Ishikawa (cell line): ENCODE data around the gene GAMT.

ENCODE experiments used
- CEBPB ChIP-seq: IDR thresholded peaks from 2 replicates; pipeline ENCODE4 v1.6.1; 2012
- EGR1 ChIP-seq: IDR thresholded peaks from 2 replicates; pipeline ENCODE4 v1.6.1; 2012
- EP300 ChIP-seq: IDR thresholded peaks from 2 replicates; pipeline ENCODE4 v1.6.1; 2012; ENCODE audit warnings: borderline replicate concordance
- FOXM1 ChIP-seq: IDR thresholded peaks from 2 replicates; pipeline ENCODE4 v1.6.1; 2012; ENCODE audit warnings: low read depth, borderline replicate concordance
- NFIC ChIP-seq: IDR thresholded peaks from 2 replicates; pipeline ENCODE4 v1.6.1; 2012
- RAD21 ChIP-seq: IDR thresholded peaks from 2 replicates; pipeline ENCODE4 v1.6.1; 2012; ENCODE audit warnings: low read depth
- REST ChIP-seq: IDR thresholded peaks from 2 replicates; pipeline ENCODE4 v1.6.1; 2012; ENCODE audit warnings: low read depth, mild to moderate bottlenecking
- TAF1 ChIP-seq: IDR thresholded peaks from 2 replicates; pipeline ENCODE4 v1.6.1; 2012; ENCODE audit warnings: low read depth, mild to moderate bottlenecking
- TEAD4 ChIP-seq: IDR thresholded peaks from 2 replicates; pipeline ENCODE4 v1.6.1; 2012
- YY1 ChIP-seq: IDR thresholded peaks from 2 replicates; pipeline ENCODE4 v1.6.1; 2012; ENCODE audit warnings: low read depth
- TF ChIP-seq, protein P1 (sequence below): IDR thresholded peaks from 2 replicates; pipeline ENCODE4 v1.6.1; 2012
- TF ChIP-seq, protein P2 (sequence below): IDR thresholded peaks from 2 replicates; pipeline ENCODE4 v1.6.1; 2012

DNA sequence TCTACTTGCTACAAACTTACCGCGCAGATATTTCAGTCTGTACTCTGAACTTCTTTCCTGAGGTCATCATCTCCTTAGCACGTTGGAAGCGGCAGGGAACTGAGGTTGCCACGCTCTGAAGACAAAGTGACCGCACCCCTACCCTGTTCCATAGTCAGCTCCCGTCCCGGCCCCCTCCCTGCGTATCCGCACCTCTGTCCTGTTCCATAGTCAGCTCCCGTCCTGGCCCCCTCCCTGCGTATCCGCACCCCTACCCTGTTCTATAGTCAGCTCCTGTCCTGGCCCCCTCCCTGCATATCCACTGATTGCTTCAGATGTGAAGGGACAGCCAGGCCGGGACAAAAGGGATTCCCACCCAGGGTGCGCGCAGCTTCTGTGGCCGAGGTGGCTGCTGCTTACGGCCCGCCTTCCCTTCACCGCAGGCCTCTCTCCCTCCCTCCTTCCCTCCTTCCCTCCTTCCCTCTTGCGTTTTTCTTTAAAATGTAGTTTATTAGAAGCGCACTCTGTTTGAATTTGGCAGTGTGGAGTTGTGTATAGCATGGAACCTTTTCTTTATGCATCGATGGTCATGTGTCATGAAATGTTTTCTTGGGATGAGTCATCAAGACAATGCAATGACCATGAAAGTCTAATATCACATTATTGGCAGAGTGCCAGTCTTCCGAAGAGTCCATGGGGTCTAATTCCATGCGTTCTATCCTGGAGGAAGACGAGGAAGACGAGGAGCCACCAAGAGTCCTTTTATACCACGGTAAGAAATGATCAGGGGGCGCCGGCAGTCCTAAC lies 39.5 kb downstream of the GAMT start:
- TF ChIP-seq FOXM1 (no peak; the same call in 1 of the 2 replicates), TAF1 (no peak), CEBPB (no peak), EGR1 (no peak), NFIC (peak; percentile 91), TEAD4 (no peak), REST (no peak), EP300 (peak; percentile 33; the same call in 1 of the 2 replicates), RAD21 (no peak), YY1 (no peak)
- TF ChIP-seq, protein P1, sequence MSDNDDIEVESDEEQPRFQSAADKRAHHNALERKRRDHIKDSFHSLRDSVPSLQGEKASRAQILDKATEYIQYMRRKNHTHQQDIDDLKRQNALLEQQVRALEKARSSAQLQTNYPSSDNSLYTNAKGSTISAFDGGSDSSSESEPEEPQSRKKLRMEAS: peak; percentile 26; the same call in 1 of the 2 replicates
- TF ChIP-seq, protein P2, sequence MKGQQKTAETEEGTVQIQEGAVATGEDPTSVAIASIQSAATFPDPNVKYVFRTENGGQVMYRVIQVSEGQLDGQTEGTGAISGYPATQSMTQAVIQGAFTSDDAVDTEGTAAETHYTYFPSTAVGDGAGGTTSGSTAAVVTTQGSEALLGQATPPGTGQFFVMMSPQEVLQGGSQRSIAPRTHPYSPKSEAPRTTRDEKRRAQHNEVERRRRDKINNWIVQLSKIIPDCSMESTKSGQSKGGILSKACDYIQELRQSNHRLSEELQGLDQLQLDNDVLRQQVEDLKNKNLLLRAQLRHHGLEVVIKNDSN: no peak
